ENCODE results near the gene IGDCC3.

Gene IGDCC3

DNA sequence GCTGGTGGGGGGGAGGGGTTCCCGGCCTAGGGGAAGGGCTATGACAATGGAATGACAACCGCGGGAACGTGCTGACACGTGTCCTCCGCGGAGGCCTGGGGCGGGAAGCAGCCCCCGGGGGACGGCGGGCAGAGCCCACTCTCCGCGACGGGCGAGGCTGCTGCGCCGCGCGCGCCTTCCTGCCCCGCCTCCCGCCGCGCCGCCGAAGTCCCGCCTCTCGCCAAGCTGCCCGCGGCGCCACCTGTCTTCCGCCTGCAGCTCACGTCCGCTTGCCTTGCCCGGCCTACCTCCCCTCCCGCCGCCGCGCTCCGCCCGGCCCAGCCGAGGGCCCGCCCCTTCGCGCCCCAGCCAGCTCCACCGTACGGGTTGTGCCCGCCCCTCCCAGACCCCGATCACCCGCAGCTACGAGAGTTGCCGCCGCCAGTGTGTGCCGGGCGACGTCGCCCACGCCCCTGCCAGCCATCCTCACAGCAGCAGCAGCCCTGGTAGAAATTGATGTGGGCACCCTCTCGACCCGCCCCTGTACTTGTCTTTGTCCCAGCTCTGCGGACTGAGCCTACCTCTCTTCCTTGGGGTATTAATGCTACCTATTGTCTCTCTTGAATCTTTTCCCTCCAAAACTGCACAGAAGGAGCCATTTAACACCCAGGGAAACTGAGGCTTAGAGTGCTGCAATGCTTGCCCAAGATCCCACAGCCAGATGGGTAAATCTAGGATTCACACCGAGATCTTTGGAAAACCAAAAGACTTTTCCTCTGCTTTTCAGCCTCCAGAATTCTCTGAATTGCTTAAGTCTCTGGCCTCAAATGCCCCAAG, 90.9 kb downstream of the IGDCC3 start, which contains the start of gene PARP16:
PARP16 (minus strand) TSS at position 180 of the 816 bp plus-strand sequence. CDS start 457 bp downstream, outside the sequence.
- DNase-seq: peak; percentile 21 to 90 (median 78)

DNA sequence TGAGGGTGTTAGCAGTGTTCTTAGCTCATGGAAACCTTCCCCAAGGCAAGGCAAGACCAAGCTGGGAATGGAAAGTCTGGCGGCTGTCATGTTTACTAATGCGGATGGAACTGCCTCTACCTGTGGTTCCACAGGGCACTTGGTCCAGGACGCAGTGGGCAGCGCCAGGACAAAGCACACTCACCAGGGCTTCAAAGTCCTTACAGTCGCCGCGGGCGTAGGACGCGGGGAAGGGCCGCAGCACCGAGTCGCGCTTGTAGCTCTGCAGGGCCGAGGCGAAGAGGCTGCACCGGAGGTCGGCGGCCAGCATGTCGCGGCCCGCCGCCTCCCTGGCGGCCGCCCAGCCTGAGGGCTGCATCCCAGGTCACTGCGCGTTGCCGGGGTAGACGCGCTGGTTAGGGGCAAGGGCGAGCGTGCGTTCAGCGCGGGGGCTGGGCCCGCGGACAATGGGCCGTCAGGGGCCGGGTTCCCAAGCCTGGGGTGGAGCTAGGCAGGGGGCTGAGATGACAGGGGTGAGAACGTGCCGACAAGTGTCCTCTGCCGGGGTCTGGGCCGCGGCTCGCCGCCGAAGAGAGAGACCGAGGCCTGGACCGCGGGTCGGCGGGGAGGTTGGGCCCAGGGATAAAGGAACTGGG, 91.6 kb downstream of the IGDCC3 start:
- peak in 7 of 14 donors; percentile 39 to 78 (median 64) for DNase-seq

DNA sequence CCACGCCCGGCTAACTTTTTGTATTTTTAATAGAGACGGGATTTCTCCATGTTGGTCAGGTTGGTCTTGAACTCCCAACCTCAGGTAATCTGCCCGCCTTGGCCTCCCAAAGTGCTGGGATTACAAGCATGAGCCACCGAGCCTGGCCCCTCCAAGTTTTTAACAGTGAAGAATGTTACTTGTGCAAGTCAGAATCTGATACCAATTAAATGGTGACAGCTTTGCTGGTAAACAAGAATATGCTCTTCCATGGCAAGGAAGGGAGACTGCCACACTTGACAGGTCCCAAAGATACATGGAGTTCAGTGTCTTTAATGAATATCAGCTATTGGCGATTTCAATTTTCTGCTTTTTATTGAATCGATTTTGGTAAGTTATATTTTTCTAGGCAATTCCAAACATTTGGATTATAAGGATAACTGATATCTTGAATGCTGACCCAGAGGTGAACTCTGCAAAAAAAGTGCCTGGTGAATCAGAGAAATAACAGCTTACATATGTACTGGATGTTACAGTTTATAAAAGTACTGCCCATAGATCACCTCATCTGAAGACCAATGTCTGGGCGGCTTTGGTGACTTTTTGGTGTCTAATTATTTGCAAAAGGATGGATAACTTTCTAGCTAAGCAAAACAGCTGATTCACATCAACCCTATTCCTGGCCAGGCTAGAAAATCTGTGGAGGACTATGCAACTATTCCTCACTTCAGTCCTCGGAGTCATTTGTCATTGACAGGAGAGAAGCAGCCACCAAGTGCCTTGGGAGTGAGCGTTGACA, 92.3 kb downstream of the IGDCC3 start:
- no peak for DNase-seq

GRCh38 chr15:65278480-65278879, 99.3 kb downstream of the IGDCC3 start:
- no peak for DNase-seq

Data from C1 segment of cervical spinal cord (tissue), 14 donors.